ENCODE data around the gene FBL.

Gene FBL

GRCh38 chr19:39824143-39825092 is 21.8 kb downstream of the FBL start:
- Histone ChIP-seq H3K9me3 (ENCODE audit: insufficient read depth, low read depth, low read length) (peaks cover 4% of the 10 kb centered on the region), H2BK120ac (ENCODE audit: insufficient read depth, low read length, poor library complexity) (peak overlapping the region; percentile 27), H3K9ac (ENCODE audit: low read length) (peak overlapping the region; percentile 61), H3K36me3 (ENCODE audit: control insufficient read depth in 1 of 2, insufficient read depth in 2 of 2, low read length in 2 of 2) (peaks cover 34% of the 10 kb centered on the region in 2 experiments), H2BK12ac (ENCODE audit: low read length) (no peak overlapping the region), H4K8ac (ENCODE audit: low read depth, low read length) (peak overlapping the region; percentile 98), H3K4me2 (ENCODE audit: low read length) (peak overlapping the region; percentile 62), H3K18ac (ENCODE audit: low read length) (peak overlapping the region; percentile 80), H3K14ac (ENCODE audit: low read length) (peak overlapping the region; percentile 56), H3K4ac (ENCODE audit: low read depth, low read length) (no peak overlapping the region), H3K23ac (ENCODE audit: low read length) (no peak overlapping the region), H2AFZ (ENCODE audit: insufficient read depth, low read length, poor library complexity) (peak overlapping the region; percentile 90), H3K79me2 (ENCODE audit: control insufficient read depth, insufficient read depth, low read length, poor library complexity) (peaks cover 3% of the 10 kb centered on the region), H4K12ac (ENCODE audit: low read depth, low read length) (peak overlapping the region; percentile 92), H4K91ac (ENCODE audit: low read depth, low read length) (peak overlapping the region; percentile 75), H3K79me1 (ENCODE audit: low read length) (peaks cover 2% of the 10 kb centered on the region), H3K27me3 (ENCODE audit: insufficient read depth, low read length) (no peaks in the 10 kb centered on the region), H3K4me1 (ENCODE audit: control insufficient read depth in 1 of 2, insufficient read depth in 2 of 2, low read length in 2 of 2) (peaks cover 11 to 12% of the 10 kb centered on the region in 2 experiments), H2BK5ac (ENCODE audit: low read depth, low read length, poor library complexity) (no peak overlapping the region), H3K4me3 (ENCODE audit: low read depth, low read length) (peak overlapping the region; percentile 85), H2AK5ac (ENCODE audit: low read length) (peak overlapping the region; percentile 84), H3K27ac (ENCODE audit: low read depth, low read length) (peak overlapping the region; percentile 1)
- DNase-seq, result peak in 1 of 2 donors; percentile 26
- no CpG with 5 or more reads among the region's 47 CpGs for WGBS (ENCODE audit: extremely low coverage, insufficient coverage, insufficient read length)

GRCh38 chr19:39823686-39824085 is 22.5 kb downstream of the FBL start:
- peak overlapping the region; percentile 50 for H4K8ac ChIP-seq (ENCODE audit: low read depth, low read length)
- H3K4me2 ChIP-seq (ENCODE audit: low read length), result peak overlapping the region; percentile 62
- no peak overlapping the region for H3K27ac ChIP-seq (ENCODE audit: low read depth, low read length)
- DNase-seq, result no peak
- no peak overlapping the region for H3K9ac ChIP-seq (ENCODE audit: low read length)
- H2BK5ac ChIP-seq (ENCODE audit: low read depth, low read length, poor library complexity), result no peak overlapping the region
- H4K91ac ChIP-seq (ENCODE audit: low read depth, low read length), result no peak overlapping the region
- no peak overlapping the region for H3K18ac ChIP-seq (ENCODE audit: low read length)
- no peak overlapping the region for H2BK12ac ChIP-seq (ENCODE audit: low read length)
- no peak overlapping the region for H3K4ac ChIP-seq (ENCODE audit: low read depth, low read length)
- no peak overlapping the region for H4K12ac ChIP-seq (ENCODE audit: low read depth, low read length)
- H3K79me2 ChIP-seq (ENCODE audit: control insufficient read depth, insufficient read depth, low read length, poor library complexity), result peaks cover 3% of the 10 kb centered on the region
- peaks cover 33 to 37% of the 10 kb centered on the region in 2 experiments for H3K36me3 ChIP-seq (ENCODE audit: control insufficient read depth in 1 of 2, insufficient read depth in 2 of 2, low read length in 2 of 2)
- peak overlapping the region; percentile 90 for H2AFZ ChIP-seq (ENCODE audit: insufficient read depth, low read length, poor library complexity)
- no peak overlapping the region for H3K23ac ChIP-seq (ENCODE audit: low read length)
- H2BK120ac ChIP-seq (ENCODE audit: insufficient read depth, low read length, poor library complexity), result no peak overlapping the region
- H3K27me3 ChIP-seq (ENCODE audit: insufficient read depth, low read length), result no peaks in the 10 kb centered on the region
- H3K4me1 ChIP-seq (ENCODE audit: control insufficient read depth in 1 of 2, insufficient read depth in 2 of 2, low read length in 2 of 2), result peaks cover 11 to 12% of the 10 kb centered on the region in 2 experiments
- peaks cover 2% of the 10 kb centered on the region for H3K79me1 ChIP-seq (ENCODE audit: low read length)
- H3K14ac ChIP-seq (ENCODE audit: low read length), result no peak overlapping the region
- peak overlapping the region; percentile 85 for H3K4me3 ChIP-seq (ENCODE audit: low read depth, low read length)
- peaks cover 4% of the 10 kb centered on the region for H3K9me3 ChIP-seq (ENCODE audit: insufficient read depth, low read depth, low read length)
- H2AK5ac ChIP-seq (ENCODE audit: low read length), result no peak overlapping the region
- no CpG with 5 or more reads among the region's 7 CpGs for WGBS (ENCODE audit: extremely low coverage, insufficient coverage, insufficient read length)

GRCh38 chr19:39820696-39821095 is 25.5 kb downstream of the FBL start:
- peaks cover 2% of the 10 kb centered on the region for H3K79me1 ChIP-seq (ENCODE audit: low read length)
- H3K4me1 ChIP-seq (ENCODE audit: control insufficient read depth in 1 of 2, insufficient read depth in 2 of 2, low read length in 2 of 2), result peaks cover 11 to 12% of the 10 kb centered on the region in 2 experiments
- no peak overlapping the region for H3K27ac ChIP-seq (ENCODE audit: low read depth, low read length)
- no peak overlapping the region for H3K18ac ChIP-seq (ENCODE audit: low read length)
- no peak for DNase-seq
- H2BK5ac ChIP-seq (ENCODE audit: low read depth, low read length, poor library complexity), result no peak overlapping the region
- H2AFZ ChIP-seq (ENCODE audit: insufficient read depth, low read length, poor library complexity), result no peak overlapping the region
- no peak overlapping the region for H4K12ac ChIP-seq (ENCODE audit: low read depth, low read length)
- no peak overlapping the region for H3K4me2 ChIP-seq (ENCODE audit: low read length)
- no CpG with 5 or more reads among the region's 6 CpGs for WGBS (ENCODE audit: extremely low coverage, insufficient coverage, insufficient read length)
- H2BK12ac ChIP-seq (ENCODE audit: low read length), result no peak overlapping the region
- no peak overlapping the region for H4K8ac ChIP-seq (ENCODE audit: low read depth, low read length)
- no peak overlapping the region for H2AK5ac ChIP-seq (ENCODE audit: low read length)
- H3K14ac ChIP-seq (ENCODE audit: low read length), result no peak overlapping the region
- H3K23ac ChIP-seq (ENCODE audit: low read length), result no peak overlapping the region
- H3K36me3 ChIP-seq (ENCODE audit: control insufficient read depth in 1 of 2, insufficient read depth in 2 of 2, low read length in 2 of 2), result peaks cover 7 to 10% of the 10 kb centered on the region in 2 experiments
- H3K9ac ChIP-seq (ENCODE audit: low read length), result no peak overlapping the region
- no peak overlapping the region for H3K4ac ChIP-seq (ENCODE audit: low read depth, low read length)
- no peaks in the 10 kb centered on the region for H3K9me3 ChIP-seq (ENCODE audit: insufficient read depth, low read depth, low read length)
- no peak overlapping the region for H3K4me3 ChIP-seq (ENCODE audit: low read depth, low read length)
- H3K27me3 ChIP-seq (ENCODE audit: insufficient read depth, low read length), result no peaks in the 10 kb centered on the region
- H2BK120ac ChIP-seq (ENCODE audit: insufficient read depth, low read length, poor library complexity), result no peak overlapping the region
- no peak overlapping the region for H4K91ac ChIP-seq (ENCODE audit: low read depth, low read length)
- H3K79me2 ChIP-seq (ENCODE audit: control insufficient read depth, insufficient read depth, low read length, poor library complexity), result peaks cover 3% of the 10 kb centered on the region

GRCh38 chr19:39819786-39820185 is 26.4 kb downstream of the FBL start:
- H2BK12ac ChIP-seq (ENCODE audit: low read length), result no peak overlapping the region

More at GRCh38 chr19:39819786-39820185, 26.4 kb downstream of the FBL start:
- H3K27ac ChIP-seq (ENCODE audit: low read depth, low read length), result no peak overlapping the region
- H3K79me1 ChIP-seq (ENCODE audit: low read length), result peaks cover under 1% of the 10 kb centered on the region
- no peaks in the 10 kb centered on the region for H3K27me3 ChIP-seq (ENCODE audit: insufficient read depth, low read length)
- no peak overlapping the region for H3K18ac ChIP-seq (ENCODE audit: low read length)
- H2BK5ac ChIP-seq (ENCODE audit: low read depth, low read length, poor library complexity), result no peak overlapping the region
- peaks cover 3% of the 10 kb centered on the region for H3K79me2 ChIP-seq (ENCODE audit: control insufficient read depth, insufficient read depth, low read length, poor library complexity)
- H4K91ac ChIP-seq (ENCODE audit: low read depth, low read length), result no peak overlapping the region
- H2AFZ ChIP-seq (ENCODE audit: insufficient read depth, low read length, poor library complexity), result no peak overlapping the region
- no peak overlapping the region for H2AK5ac ChIP-seq (ENCODE audit: low read length)
- H2BK120ac ChIP-seq (ENCODE audit: insufficient read depth, low read length, poor library complexity), result no peak overlapping the region
- H3K9ac ChIP-seq (ENCODE audit: low read length), result no peak overlapping the region
- WGBS (ENCODE audit: extremely low coverage, insufficient coverage, insufficient read length), result no CpG with 5 or more reads among the region's 3 CpGs
- no peak overlapping the region for H4K12ac ChIP-seq (ENCODE audit: low read depth, low read length)
- no peak overlapping the region for H3K23ac ChIP-seq (ENCODE audit: low read length)
- no peak overlapping the region for H4K8ac ChIP-seq (ENCODE audit: low read depth, low read length)
- peaks cover 0 to 3% of the 10 kb centered on the region in 2 experiments for H3K36me3 ChIP-seq (ENCODE audit: control insufficient read depth in 1 of 2, insufficient read depth in 2 of 2, low read length in 2 of 2)
- H3K9me3 ChIP-seq (ENCODE audit: insufficient read depth, low read depth, low read length), result no peaks in the 10 kb centered on the region
- no peak overlapping the region for H3K14ac ChIP-seq (ENCODE audit: low read length)
- H3K4ac ChIP-seq (ENCODE audit: low read depth, low read length), result no peak overlapping the region
- H3K4me2 ChIP-seq (ENCODE audit: low read length), result no peak overlapping the region
- no peak for DNase-seq
- peaks cover 7% of the 10 kb centered on the region in 2 experiments for H3K4me1 ChIP-seq (ENCODE audit: control insufficient read depth in 1 of 2, insufficient read depth in 2 of 2, low read length in 2 of 2)
- H3K4me3 ChIP-seq (ENCODE audit: low read depth, low read length), result no peak overlapping the region
